ENCODE data around the gene TADA3. TPM values are rescaled to one million over a fixed set of nuclear protein-coding genes. Genes with fewer than 3 reads are reported as not detected.

TADA3 gene
- total and polyA plus RNA-seq, 9 of the 15 experiments (the other 6 are each of a cell fraction or from before 2014, with no cell fraction given): 4.1 to 110 (median 74.8) TPM

- TF ChIP-seq ZNF318 (IDR thresholded peaks at IDR 0.05; ENCODE audit: borderline replicate concordance in 1 of 2, low read depth in 1 of 2) (peak in 1 of 2 experiments; percentile 59; a peak in 1 of 4 replicates), ASH1L (IDR thresholded peaks at IDR 0.05; ENCODE audit: borderline replicate concordance, low read depth, partially characterized antibody) (peak; percentile 48), GTF2F1 (IDR thresholded peaks at IDR 0.05; ENCODE audit: low read depth, low read length) (no peak), ETV1 (tag; conservative IDR thresholded peaks at IDR 0.05; ENCODE audit: low read depth) (peak; percentile 92), ZMIZ1 (IDR thresholded peaks at IDR 0.05; ENCODE audit: low read depth in 2 of 2, low read length in 2 of 2) (no peak), FOXP4 (CRISPR knock-in tag; IDR thresholded peaks at IDR 0.05; ENCODE audit: borderline replicate concordance) (peak; percentile 90), USF1 (CRISPR knock-in tag; IDR thresholded peaks at IDR 0.05) (no peak), CAMTA2 (CRISPR knock-in tag; conservative IDR thresholded peaks at IDR 0.05) (no peak), ZNF12 (CRISPR knock-in tag; IDR thresholded peaks at IDR 0.05) (no peak)
Observed at GRCh38 chr3:9749645-9750555, 42.4 kb downstream of the TADA3 start, which contains the start of gene OGG1 (continued).

Measured in K562 (cell line).